Spleen (tissue), 11 donors: Measurements from ENCODE around the gene TSHZ2. TPM values are rescaled to one million over a fixed set of nuclear protein-coding genes. Genes with fewer than 3 reads are reported as not detected.
A peak's percentile ranks its signal among the peaks of the same experiment; 100 is the strongest.

Experiments used
- DNase-seq: peaks from one replicate; pipeline ENCODE4 v3.0.0-alpha.2; 2020
- H3K27ac ChIP-seq, 8 donors: fragments of 200-600 bp; sonication (generic) in 7 of 8; 1 replicate in 4 of 8; 2 replicates in 4 of 8; pipeline versions ENCODE4 v1.5.0 to v1.8.0; 2016 to 2021; ENCODE audit warnings: inconsistent platforms in 4 of 8, mild to moderate bottlenecking in 4 of 8, moderate library complexity in 1 of 8
- H3K27me3 ChIP-seq, 7 donors: fragments of 200-600 bp; sonication (generic) in 6 of 7; replicated peaks in 1 of 7; 1 replicate in 4 of 7; 2 replicates in 3 of 7; pipeline versions ENCODE4 v1.5.0 to v1.8.0; 2016 to 2021; ENCODE audit warnings: inconsistent platforms in 3 of 7, mild to moderate bottlenecking in 1 of 7
- H3K36me3 ChIP-seq, 6 donors: fragments of 200-600 bp; sonication (generic) in 5 of 6; 1 replicate in 4 of 6; 2 replicates in 2 of 6; pipeline versions ENCODE4 v1.5.0 to v1.8.0; 2016 to 2021; ENCODE audit warnings: inconsistent platforms in 2 of 6
- H3K4me1 ChIP-seq, 6 donors: fragments of 200-600 bp; sonication (generic) in 5 of 6; 1 replicate in 3 of 6; 2 replicates in 3 of 6; pipeline versions ENCODE4 v1.5.0 to v1.8.0; 2016 to 2021; ENCODE audit warnings: inconsistent platforms in 3 of 6
- H3K4me3 ChIP-seq, 8 donors: fragments of 200-600 bp; sonication (generic) in 7 of 8; 1 replicate in 4 of 8; 2 replicates in 4 of 8; pipeline versions ENCODE4 v1.5.0 to v1.8.0; 2016 to 2021; ENCODE audit warnings: inconsistent platforms in 4 of 8, mild to moderate bottlenecking in 4 of 8, moderate library complexity in 2 of 8
- H3K9me3 ChIP-seq, 8 donors: fragments of 200-600 bp; sonication (generic) in 7 of 8; 1 replicate in 4 of 8; 2 replicates in 4 of 8; pipeline versions ENCODE4 v1.5.0 to v1.8.0; 2016 to 2021; ENCODE audit warnings: inconsistent platforms in 4 of 8
- CTCF ChIP-seq, 11 experiments: fragments of 200-600 bp in 7 of 11; fragments of 450-650 bp in 4 of 11; sonication (generic) in 4 of 11; IDR thresholded peaks in 8 of 11; conservative IDR thresholded peaks in 3 of 11; 1 replicate in 7 of 11; 2 replicates in 4 of 11; pipeline versions ENCODE4 v1.4.0 to v1.8.0; 2016 to 2021; ENCODE audit warnings: antibody characterized with exemption in 11 of 11, inconsistent platforms in 4 of 11, mild to moderate bottlenecking in 1 of 11
- POLR2A ChIP-seq, 3 donors: fragments of 450-650 bp; IDR thresholded peaks; one replicate each; pipeline ENCODE4 v1.5.1; 2017; ENCODE audit warnings: antibody characterized with exemption in 3 of 3, mild to moderate bottlenecking in 1 of 3
- POLR2AphosphoS5 ChIP-seq, 3 donors: sonication (generic); formaldehyde crosslinking; IDR thresholded peaks; one replicate each; pipeline ENCODE4 v1.5.1; 2017; ENCODE audit warnings: antibody characterized with exemption in 3 of 3
- WGBS, 5 donors: extraction: QIAGEN DNeasy Blood & Tissue Kit in 3 of 5; methylation state at CpG; one replicate each; pipeline versions ENCODE4 v1.1.5 to v1.1.7; 2013 to 2018; 5-methylcytosine and 5-hydroxymethylcytosine counted together
- intact Hi-C: fragments of 100-400 bp; cut with DNase I; formaldehyde crosslinking; loops from one replicate; pipeline ENCODE4 v1.15.0; 2023; ENCODE audit warnings: low total_unique reads
- polyA plus RNA-seq, 3 donors: library from polyadenylated mRNA; stranded (reverse); fragments of 200-250 nt; gene quantifications; one replicate each; pipeline ENCODE4 v1.2.1, GENCODE V29; 2013
- total RNA-seq, 7 donors: library from RNA; depleted of rRNA in 3 of 7; stranded (reverse); fragments of >200 nt in 3 of 7; fragmentation: NEBNext Ultra II Directional in 4 of 7; extraction: Animal tissue kit (Norgen Biotek cat#: 25700) in 4 of 7; gene quantifications; one replicate each; pipeline versions ENCODE4 v1.1.0 to v1.2.1, GENCODE V29; 2016 to 2021
- donor health status: healthy with polysubstance abuse.
- donor health status: DM: no; HTN: no; CAD: no; lungs with moderate emphysema.
- donor health status: DM: no; HTN: no; CAD: no.
- donor health status: Bipolar disorder and iron deficiency.
- donor health status: healthy.
- donor health status: DM: no; HTN: no; CAD: no.
- donor health status: DM: yes; HTN: yes; CAD: no.

Gene TSHZ2
- total and polyA plus RNA-seq, 10 donors, result 0.86 to 19.2 (median 15.7) TPM

DNA sequence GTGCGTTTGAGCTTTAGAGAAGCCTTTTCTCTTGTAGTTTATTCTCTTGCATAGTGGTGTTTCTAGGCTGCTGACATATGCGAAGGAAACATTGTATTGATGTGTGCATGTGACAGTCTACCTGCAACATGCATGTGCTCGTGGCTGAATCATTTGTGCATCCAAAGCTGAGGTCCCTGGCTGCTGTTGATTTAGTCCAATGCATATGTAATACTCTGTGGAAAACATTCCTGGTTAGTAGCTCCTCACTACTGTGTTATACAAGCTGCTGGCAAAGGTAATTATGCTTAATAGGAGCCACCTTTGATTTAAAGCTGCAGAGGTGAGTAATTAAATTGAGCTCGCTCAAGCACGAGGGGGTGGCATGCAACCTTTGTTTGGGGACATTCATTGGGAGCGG, 24.5 kb downstream of the TSHZ2 start:
- Histone ChIP-seq H3K9me3 (no peaks in the 10 kb centered on the region), H3K36me3 (no peaks in the 10 kb centered on the region), H3K4me1 (peaks cover 0 to 22% (median 12%) of the 10 kb centered on the region in 6 donors), H3K27ac (no peak overlapping the region), H3K4me3 (no peak overlapping the region), H3K27me3 (no peaks in the 10 kb centered on the region)
- TF ChIP-seq POLR2A (IDR thresholded peaks at IDR 0.05), result no peak
- TF ChIP-seq CTCF (IDR thresholded peaks at IDR 0.05 in 8 of 11, conservative IDR thresholded peaks at IDR 0.05 in 3 of 11), result no peak
- no peak for TF ChIP-seq POLR2AphosphoS5 (IDR thresholded peaks at IDR 0.05)
- intact Hi-C loops, result no loop called here
- no peak for DNase-seq
- whole genome bisulfite sequencing, 5 donors, result 80 to 90% (median 88%) methylated on average over 6 of the region's 6 CpGs

DNA sequence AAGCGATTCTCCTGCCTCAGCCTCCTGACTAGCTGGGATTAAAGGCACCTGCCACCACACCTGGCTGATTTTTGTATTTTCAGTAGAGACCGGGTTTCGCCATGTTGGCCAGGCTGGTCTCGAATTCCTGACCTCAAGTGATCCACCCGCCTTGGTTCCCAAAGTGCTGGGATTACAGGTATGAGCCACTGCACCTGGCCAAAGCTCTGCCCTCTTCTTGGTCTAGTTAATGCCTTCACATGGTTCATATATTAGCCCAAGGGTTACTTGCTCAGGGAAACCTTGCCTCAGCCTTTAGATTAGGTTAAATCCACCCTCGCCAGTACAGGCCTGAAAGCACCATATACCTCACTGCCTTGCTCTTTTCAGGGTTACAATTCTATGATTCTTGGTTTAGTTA, 26.1 kb downstream of the TSHZ2 start:
- Histone ChIP-seq H3K27me3 (no peaks in the 10 kb centered on the region), H3K9me3 (no peaks in the 10 kb centered on the region), H3K4me1 (peaks cover 0 to 21% (median 10%) of the 10 kb centered on the region in 6 donors), H3K4me3 (no peak overlapping the region), H3K27ac (no peak overlapping the region), H3K36me3 (no peaks in the 10 kb centered on the region)
- DNase-seq, result no peak
- intact Hi-C loops, result no loop called here
- no peak for TF ChIP-seq POLR2A (IDR thresholded peaks at IDR 0.05)
- no peak for TF ChIP-seq CTCF (IDR thresholded peaks at IDR 0.05 in 8 of 11, conservative IDR thresholded peaks at IDR 0.05 in 3 of 11)
- no peak for TF ChIP-seq POLR2AphosphoS5 (IDR thresholded peaks at IDR 0.05)
- WGBS, 5 donors, result 92 to 96% (median 94%) methylated on average over 6 of the region's 6 CpGs

DNA sequence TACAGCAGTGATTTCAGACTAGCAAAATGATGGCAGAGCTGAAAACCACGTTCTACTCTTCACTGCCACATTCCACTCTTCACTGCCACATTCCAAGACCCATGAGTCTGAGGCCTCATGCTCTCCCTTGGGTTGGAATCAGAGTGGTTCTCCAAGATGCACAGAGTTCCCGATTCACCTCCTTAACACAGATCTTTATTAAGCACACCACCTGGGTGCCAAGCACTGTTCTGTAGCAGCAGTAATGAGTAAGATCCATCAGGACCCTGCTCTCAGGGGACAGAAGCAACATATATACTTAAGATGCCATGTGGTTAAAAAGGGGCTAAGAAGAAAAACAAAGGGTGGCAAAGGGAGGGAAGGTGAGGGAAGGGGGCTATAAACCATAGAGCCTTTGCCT, 26.9 kb downstream of the TSHZ2 start:
- WGBS, 5 donors, result 72 to 90% (median 84%) methylated on average over 2 of the region's 2 CpGs
- TF ChIP-seq CTCF (IDR thresholded peaks at IDR 0.05 in 8 of 11, conservative IDR thresholded peaks at IDR 0.05 in 3 of 11), result no peak
- TF ChIP-seq POLR2AphosphoS5 (IDR thresholded peaks at IDR 0.05), result no peak
- TF ChIP-seq POLR2A (IDR thresholded peaks at IDR 0.05), result no peak
- intact Hi-C loops, result no loop called here
- Histone ChIP-seq H3K9me3 (no peaks in the 10 kb centered on the region), H3K36me3 (no peaks in the 10 kb centered on the region), H3K4me1 (peaks cover 0 to 21% (median 8%) of the 10 kb centered on the region in 6 donors), H3K4me3 (no peak overlapping the region), H3K27me3 (no peaks in the 10 kb centered on the region), H3K27ac (no peak overlapping the region)
- DNase-seq, result no peak

DNA sequence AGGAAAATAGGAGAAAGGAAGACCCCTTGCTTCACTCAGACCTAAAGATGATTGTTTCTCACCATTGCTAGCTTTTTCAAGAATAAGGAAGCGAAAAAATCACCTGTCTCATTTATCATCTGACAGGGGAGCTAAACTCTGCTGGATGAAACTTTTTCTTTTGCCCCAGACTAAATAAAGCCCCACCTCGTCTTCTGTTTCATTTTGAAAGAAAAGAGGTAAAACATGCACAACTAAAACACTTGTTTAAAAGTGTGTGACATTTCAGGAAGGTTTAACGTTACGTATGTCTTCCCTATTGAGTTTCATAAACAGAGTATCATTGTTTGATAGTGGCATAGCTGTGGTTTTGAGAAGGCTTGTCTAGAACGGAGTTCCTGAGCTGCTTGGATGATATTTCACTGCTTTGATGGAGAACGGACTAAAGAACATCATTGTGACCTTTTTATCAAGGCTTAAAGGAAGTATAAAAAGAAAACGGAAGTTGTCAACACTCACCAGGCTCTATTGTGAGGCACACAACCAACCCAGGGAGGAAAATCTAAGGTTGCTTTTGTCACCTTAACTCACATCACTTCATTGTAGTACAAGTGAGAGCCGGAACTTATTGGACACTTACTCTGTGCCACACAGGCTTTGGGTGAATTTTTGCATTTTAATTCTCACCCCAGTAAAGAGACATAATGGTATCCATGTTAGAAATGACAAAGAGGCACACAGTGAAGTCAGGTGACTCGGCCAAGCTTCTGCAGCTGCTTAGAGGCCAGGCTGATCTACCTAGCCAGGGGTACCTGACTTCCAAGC, 29.5 kb downstream of the TSHZ2 start:
- intact Hi-C loops, result no loop called here

More for the DNA sequence above, 29.5 kb downstream of the TSHZ2 start:
- no peaks in the 10 kb centered on the region for H3K27me3 ChIP-seq
- H3K36me3 ChIP-seq, result no peaks in the 10 kb centered on the region
- DNase-seq, result no peak
- no peaks in the 10 kb centered on the region for H3K9me3 ChIP-seq
- TF ChIP-seq POLR2A (IDR thresholded peaks at IDR 0.05), result no peak
- no peak for TF ChIP-seq POLR2AphosphoS5 (IDR thresholded peaks at IDR 0.05)
- TF ChIP-seq CTCF (IDR thresholded peaks at IDR 0.05 in 8 of 11, conservative IDR thresholded peaks at IDR 0.05 in 3 of 11), result no peak
- peak overlapping the region in 2 of 8 donors; percentile 2 to 23 for H3K4me3 ChIP-seq
- 40 to 43% (median 41%) methylated on average over 9 of the region's 9 CpGs for WGBS, 5 donors
- H3K4me1 ChIP-seq, result peaks cover 0 to 21% (median 8%) of the 10 kb centered on the region in 6 donors
- peak overlapping the region; percentile 9 to 82 (median 70) for H3K27ac ChIP-seq
